HCT116 (cell line): ENCODE results near the gene ZFHX3. TPM values are rescaled to one million over a fixed set of nuclear protein-coding genes. Genes with fewer than 3 reads are reported as not detected.
A peak's percentile ranks its signal among the peaks of the same experiment; 100 is the strongest.

Experiments used
- ATAC-seq: fragments of 200-7000 bp; cut with Tn5 transposase; 2 replicates; pipeline ENCODE4 v1.9.1; 2020; ENCODE audit warnings: mild to moderate bottlenecking, moderate library complexity
- BruUV-seq: library from RNA; stranded (reverse); fragments of 400-500 nt; replicated peaks from 2 replicates; lab custom pipeline; 2021; lab: Mats Ljungman, UMichigan
- CTCF ChIA-PET: fragments of 300-600 bp; sonication (Branson Sonifier 250); formaldehyde crosslinking; loops from one replicate; lab custom pipeline; 2021; ENCODE audit warnings: antibody characterized with exemption; lab: Charles Lee
- POLR2A ChIA-PET: fragments of 300-600, 350-600 bp; sonication (Branson Sonifier 250); formaldehyde crosslinking; loops from one replicate; lab custom pipeline; 2021; ENCODE audit warnings: antibody characterized with exemption; lab: Charles Lee
- RAD21 ChIA-PET, 2 experiments: fragments of 300-600 bp; sonication (Branson Sonifier 250); formaldehyde crosslinking; loops; one replicate each; lab custom pipeline; 2023; ENCODE audit warnings: low total read pairs in 2 of 2; ENCODE audit not compliant: uncharacterized antibody in 2 of 2, unreplicated experiment in 2 of 2, low non-redundant PET in 1 of 2; lab: Charles Lee
- DNase-seq: peaks from one replicate; pipeline ENCODE4 v3.0.0-alpha.2; 2010; ENCODE audit warnings: low read depth, low spot score
- H2AFZ ChIP-seq: fragments of 200-600 bp; shearing (Covaris generic), sonication (generic); 2 replicates; pipeline ENCODE4 v1.6.1; 2017; ENCODE audit warnings: low read depth, mixed run types, mixed read lengths, antibody characterized with exemption, low read length; ENCODE audit not compliant: poor library complexity, severe bottlenecking
- H3K27ac ChIP-seq: 2 replicates; pipeline ENCODE4 v1.5.1; 2012; ENCODE audit warnings: low read depth, low read length
- H3K27me3 ChIP-seq: fragments of 200-600 bp; sonication (generic); 2 replicates; pipeline ENCODE4 v1.6.1; 2016; ENCODE audit warnings: mixed run types, low read length, mixed read lengths; ENCODE audit not compliant: insufficient read depth
- H3K36me3 ChIP-seq, 2 experiments: fragments of 200-500 bp in 1 of 2; fragments of 200-600 bp in 1 of 2; sonication (Bioruptor generic) in 1 of 2; sonication (generic) in 1 of 2; 2 replicates each; pipeline versions ENCODE4 v1.5.1 to v1.6.1; 2014 to 2016; ENCODE audit warnings: low read length in 2 of 2, inconsistent platforms in 1 of 2, mixed read lengths in 1 of 2, mixed run types in 1 of 2; ENCODE audit not compliant: insufficient read depth in 2 of 2, control insufficient read depth in 1 of 2
- H3K4me1 ChIP-seq, 2 experiments: fragments of 200-600 bp in 1 of 2; sonication (generic) in 1 of 2; 2 replicates each; pipeline versions ENCODE4 v1.5.1 to v1.6.1; 2012 to 2017; ENCODE audit warnings: low read length in 2 of 2, inconsistent platforms in 1 of 2, mild to moderate bottlenecking in 1 of 2, mixed read lengths in 1 of 2, mixed run types in 1 of 2, moderate library complexity in 1 of 2; ENCODE audit not compliant: insufficient read depth in 2 of 2, control insufficient read depth in 1 of 2
- H3K4me2 ChIP-seq: fragments of 200-600 bp; sonication (generic); 2 replicates; pipeline ENCODE4 v1.6.1; 2017; ENCODE audit warnings: mixed run types, low read length, mixed read lengths
- H3K4me3 ChIP-seq, 2 experiments: fragments of 200-600 bp in 1 of 2; sonication (generic) in 1 of 2; replicated peaks in 1 of 2; 2 replicates each; pipeline ENCODE4 v1.5.1; 2011 to 2016; ENCODE audit warnings: low read length in 2 of 2, control low read depth in 1 of 2, low read depth in 1 of 2, mild to moderate bottlenecking in 1 of 2, mixed read lengths in 1 of 2, mixed run types in 1 of 2
- H3K79me2 ChIP-seq: fragments of 200-600 bp; sonication (generic); 2 replicates; pipeline ENCODE4 v1.6.1; 2017; ENCODE audit warnings: mild to moderate bottlenecking, mixed run types, low read length, moderate library complexity, mixed read lengths; ENCODE audit not compliant: insufficient read depth
- H3K9ac ChIP-seq: fragments of 200-600 bp; sonication (generic); 2 replicates; pipeline ENCODE4 v1.6.1; 2016; ENCODE audit warnings: low read length, mixed read lengths
- H3K9me2 ChIP-seq: fragments of 200-600 bp; sonication (generic), shearing (Covaris generic); 2 replicates; pipeline ENCODE4 v1.6.1; 2017; ENCODE audit warnings: mixed run types, mild to moderate bottlenecking, moderate library complexity; ENCODE audit not compliant: insufficient read depth
- H3K9me3 ChIP-seq, 2 experiments: fragments of 200-500 bp in 1 of 2; fragments of 200-600 bp in 1 of 2; sonication (Bioruptor generic) in 1 of 2; sonication (generic) in 1 of 2; 2 replicates each; pipeline ENCODE4 v1.6.1; 2014 to 2017; ENCODE audit warnings: low read length in 2 of 2, mixed read lengths in 2 of 2, inconsistent platforms in 1 of 2, low read depth in 1 of 2, mild to moderate bottlenecking in 1 of 2, mixed run types in 1 of 2, moderate library complexity in 1 of 2; ENCODE audit not compliant: control insufficient read depth in 1 of 2, insufficient read depth in 1 of 2
- H4K20me1 ChIP-seq: fragments of 200-600 bp; sonication (generic), shearing (Covaris generic); 2 replicates; pipeline ENCODE4 v1.6.1; 2017; ENCODE audit warnings: mixed run types, mild to moderate bottlenecking, moderate library complexity; ENCODE audit not compliant: insufficient read depth
- CEBPB ChIP-seq: IDR thresholded peaks from 2 replicates; pipeline ENCODE4 v1.6.1; 2012; ENCODE audit warnings: low read depth
- EGR1 ChIP-seq: IDR thresholded peaks from 2 replicates; pipeline ENCODE4 v1.6.1; 2012; ENCODE audit warnings: low read depth
- ELF1 ChIP-seq: IDR thresholded peaks from 2 replicates; pipeline ENCODE4 v1.6.1; 2012; ENCODE audit warnings: low read depth, borderline replicate concordance
- EZH2 ChIP-seq: fragments of 200-600 bp; sonication (generic); IDR thresholded peaks from 2 replicates; pipeline ENCODE4 v1.6.1; 2017; ENCODE audit warnings: antibody characterized with exemption, mixed run types
- JUND ChIP-seq: IDR thresholded peaks from 2 replicates; pipeline ENCODE4 v1.6.1; 2012
- MAX ChIP-seq: IDR thresholded peaks from 2 replicates; pipeline ENCODE4 v1.6.1; 2012
- POLR2A ChIP-seq: IDR thresholded peaks from 2 replicates; pipeline ENCODE4 v1.7.0; 2011; ENCODE audit warnings: borderline replicate concordance; ENCODE audit not compliant: insufficient read depth, insufficient read length; ENCODE audit errors: extremely low read depth
- RAD21 ChIP-seq: IDR thresholded peaks from 2 replicates; pipeline ENCODE4 v1.6.1; 2012; ENCODE audit warnings: low read depth, mild to moderate bottlenecking
- SIN3A ChIP-seq: IDR thresholded peaks from 2 replicates; pipeline ENCODE4 v1.6.1; 2012; ENCODE audit warnings: low read depth
- SP1 ChIP-seq: IDR thresholded peaks from 2 replicates; pipeline ENCODE4 v1.6.1; 2012; ENCODE audit warnings: low read depth
- TCF7L2 ChIP-seq: IDR thresholded peaks from 2 replicates; pipeline ENCODE4 v1.7.0; 2011; ENCODE audit warnings: borderline replicate concordance, inconsistent platforms; ENCODE audit not compliant: insufficient read depth, insufficient read length; ENCODE audit errors: extremely low read depth
- YY1 ChIP-seq: IDR thresholded peaks from 2 replicates; pipeline ENCODE4 v1.6.1; 2011; ENCODE audit warnings: low read length, low read depth, moderate library complexity, mild to moderate bottlenecking; ENCODE audit not compliant: insufficient replicate concordance; ENCODE audit errors: extremely low read depth
- intact Hi-C: fragments of 100-400 bp; cut with micrococcal nuclease; formaldehyde crosslinking; loops from 2 replicates; pipeline ENCODE4 v1.10.0; 2022
- total RNA-seq: library from RNA; stranded (reverse); gene quantifications from one replicate; pipeline ENCODE4 v1.2.1, GENCODE V29; 2021; ENCODE audit not compliant: unreplicated experiment
- TF ChIP-seq, protein P1 (sequence below): IDR thresholded peaks from 2 replicates; pipeline ENCODE4 v1.6.1; 2012

Gene ZFHX3
- total RNA-seq, 1 experiment from 2014 or later, result 6.3 TPM

- peaks cover 38% of the 10 kb centered on the region for H3K79me2 ChIP-seq
- no peak for TF ChIP-seq TCF7L2
- no peak for TF ChIP-seq POLR2A
- TF ChIP-seq EGR1, result no peak
- TF ChIP-seq EZH2, result no peak
- no peak for TF ChIP-seq JUND
- no peak for TF ChIP-seq ELF1
- TF ChIP-seq, protein P1, sequence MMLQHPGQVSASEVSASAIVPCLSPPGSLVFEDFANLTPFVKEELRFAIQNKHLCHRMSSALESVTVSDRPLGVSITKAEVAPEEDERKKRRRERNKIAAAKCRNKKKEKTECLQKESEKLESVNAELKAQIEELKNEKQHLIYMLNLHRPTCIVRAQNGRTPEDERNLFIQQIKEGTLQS, result no peak
- TF ChIP-seq SP1, result no peak
- no peak for TF ChIP-seq RAD21
- no peak for TF ChIP-seq CEBPB
- TF ChIP-seq SIN3A, result no peak
- no peak; the same call in 1 of the 2 replicates for TF ChIP-seq MAX
- TF ChIP-seq YY1, result no peak
- peak overlapping the region; percentile 51 to 71 for H3K4me3 ChIP-seq
- ATAC-seq (peak; percentile 37), DNase-seq (peak; percentile 38)
- no peaks in the 10 kb centered on the region for H3K9me2 ChIP-seq
- intact Hi-C loops, result loop anchor here (10.0 kb wide), 1 partner anchor 224 kb away; no protein-coding TSS in a partner anchor
- RAD21 ChIA-PET, result interaction anchor here in 1 of 2 experiments (0.6 to 0.7 kb wide), 3 partner anchors 11 to 821 kb away, joined by 3 to 4 read pairs (median 4); no protein-coding TSS in a partner anchor
- H3K27me3 ChIP-seq, result no peaks in the 10 kb centered on the region
- POLR2A ChIA-PET, result interaction anchor here (0.7 kb wide), 1 partner anchor 155 kb away, joined by 3 read pairs; no protein-coding TSS in a partner anchor
- no peaks in the 10 kb centered on the region for H4K20me1 ChIP-seq
- H3K4me1 ChIP-seq, result peaks cover 36 to 45% of the 10 kb centered on the region in 2 experiments
- peak overlapping the region; percentile 64 for H3K27ac ChIP-seq
- H3K9me3 ChIP-seq, result no peaks in the 10 kb centered on the region
- H3K36me3 ChIP-seq, result no peaks in the 10 kb centered on the region
- no TSS peak for BruUV-seq
- CTCF ChIA-PET, result no interaction called here
- H3K4me2 ChIP-seq, result peak overlapping the region; percentile 85
- peak overlapping the region; percentile 62 for H3K9ac ChIP-seq
- H2AFZ ChIP-seq, result no peak overlapping the region
Measured at GRCh38 chr16:73058616-73059409, 10.9 kb upstream of the ZFHX3 start.
